Measurements from ENCODE around the gene IAPP. TPM values are rescaled to one million over a fixed set of nuclear protein-coding genes. Genes with fewer than 3 reads are reported as not detected.

IAPP gene
- not detected for total RNA-seq

DNA sequence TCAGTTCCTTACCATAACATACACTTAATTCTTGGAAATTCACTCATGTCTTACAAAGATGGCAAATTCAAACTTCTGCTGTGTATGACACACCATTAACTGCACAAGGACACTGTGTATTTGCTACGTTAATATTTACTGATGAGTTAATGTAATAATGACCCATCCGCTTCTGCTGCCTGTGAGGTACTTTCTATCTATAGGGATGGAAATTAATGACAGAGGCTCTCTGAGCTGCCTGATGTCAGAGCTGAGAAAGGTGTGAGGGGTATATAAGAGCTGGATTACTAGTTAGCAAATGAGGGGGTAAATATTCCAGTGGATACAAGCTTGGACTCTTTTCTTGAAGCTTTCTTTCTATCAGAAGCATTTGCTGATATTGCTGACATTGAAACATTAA is at the start of gene IAPP:
IAPP (plus strand) TSS at position 301 of the 400 bp plus-strand sequence. CDS start 450 bp downstream, outside the sequence.
- Histone ChIP-seq H3K27ac (no peak within 1 kb of the TSS), H3K36me3 (no peaks in the 10 kb centered on the region), H3K9me3 (no peaks in the 10 kb centered on the region), H3K27me3 (no peaks in the 10 kb centered on the region), H3K4me1 (no peaks in the 10 kb centered on the region), H3K4me3 (no peak within 1 kb of the TSS)
- no peak for ATAC-seq
- TF ChIP-seq POLR2AphosphoS5 (IDR thresholded peaks at IDR 0.05) = no peak
- TF ChIP-seq, protein P1, sequence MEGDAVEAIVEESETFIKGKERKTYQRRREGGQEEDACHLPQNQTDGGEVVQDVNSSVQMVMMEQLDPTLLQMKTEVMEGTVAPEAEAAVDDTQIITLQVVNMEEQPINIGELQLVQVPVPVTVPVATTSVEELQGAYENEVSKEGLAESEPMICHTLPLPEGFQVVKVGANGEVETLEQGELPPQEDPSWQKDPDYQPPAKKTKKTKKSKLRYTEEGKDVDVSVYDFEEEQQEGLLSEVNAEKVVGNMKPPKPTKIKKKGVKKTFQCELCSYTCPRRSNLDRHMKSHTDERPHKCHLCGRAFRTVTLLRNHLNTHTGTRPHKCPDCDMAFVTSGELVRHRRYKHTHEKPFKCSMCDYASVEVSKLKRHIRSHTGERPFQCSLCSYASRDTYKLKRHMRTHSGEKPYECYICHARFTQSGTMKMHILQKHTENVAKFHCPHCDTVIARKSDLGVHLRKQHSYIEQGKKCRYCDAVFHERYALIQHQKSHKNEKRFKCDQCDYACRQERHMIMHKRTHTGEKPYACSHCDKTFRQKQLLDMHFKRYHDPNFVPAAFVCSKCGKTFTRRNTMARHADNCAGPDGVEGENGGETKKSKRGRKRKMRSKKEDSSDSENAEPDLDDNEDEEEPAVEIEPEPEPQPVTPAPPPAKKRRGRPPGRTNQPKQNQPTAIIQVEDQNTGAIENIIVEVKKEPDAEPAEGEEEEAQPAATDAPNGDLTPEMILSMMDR (IDR thresholded peaks at IDR 0.05) = no peak
- TF ChIP-seq POLR2A (IDR thresholded peaks at IDR 0.05) = no peak
- TF ChIP-seq EP300 (IDR thresholded peaks at IDR 0.05) = no peak
- 50 to 53% methylated on average over 2 of the region's 2 CpGs for WGBS, 2 donors (ENCODE audit: low coverage in 1 of 2)

DNA sequence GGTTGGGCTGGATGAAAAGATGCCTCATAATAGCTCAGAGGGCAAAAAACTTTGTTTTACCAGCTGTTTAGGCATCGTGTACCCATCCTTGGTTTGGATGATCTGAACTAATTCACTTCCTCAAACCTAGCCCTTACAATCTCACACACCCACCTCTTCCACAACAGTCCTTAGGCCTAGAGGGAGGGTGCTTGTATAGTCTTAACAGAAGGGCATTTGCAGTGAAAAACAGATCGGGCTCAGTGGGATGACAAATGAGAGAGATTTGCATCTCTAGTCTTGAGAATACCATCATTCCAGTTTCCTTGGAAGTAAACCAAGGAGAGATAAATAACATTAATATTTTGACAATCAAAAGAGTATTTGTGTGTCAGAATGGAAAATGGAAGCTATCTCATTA is 49.0 kb upstream of the IAPP start:
- Histone ChIP-seq H3K36me3 (no peaks in the 10 kb centered on the region), H3K27ac (no peak overlapping the region), H3K27me3 (no peaks in the 10 kb centered on the region), H3K4me1 (no peaks in the 10 kb centered on the region), H3K9me3 (peaks cover 0 to 26% (median 0%) of the 10 kb centered on the region in 3 donors), H3K4me3 (no peak overlapping the region)
- 29 to 38% methylated on average over 2 of the region's 2 CpGs for WGBS, 2 donors (ENCODE audit: low coverage in 1 of 2)
- no peak for TF ChIP-seq EP300 (IDR thresholded peaks at IDR 0.05)
- no peak for TF ChIP-seq POLR2A (IDR thresholded peaks at IDR 0.05)
- TF ChIP-seq POLR2AphosphoS5 (IDR thresholded peaks at IDR 0.05) = no peak
- TF ChIP-seq, protein P1 (IDR thresholded peaks at IDR 0.05) = no peak
- ATAC-seq = no peak

DNA sequence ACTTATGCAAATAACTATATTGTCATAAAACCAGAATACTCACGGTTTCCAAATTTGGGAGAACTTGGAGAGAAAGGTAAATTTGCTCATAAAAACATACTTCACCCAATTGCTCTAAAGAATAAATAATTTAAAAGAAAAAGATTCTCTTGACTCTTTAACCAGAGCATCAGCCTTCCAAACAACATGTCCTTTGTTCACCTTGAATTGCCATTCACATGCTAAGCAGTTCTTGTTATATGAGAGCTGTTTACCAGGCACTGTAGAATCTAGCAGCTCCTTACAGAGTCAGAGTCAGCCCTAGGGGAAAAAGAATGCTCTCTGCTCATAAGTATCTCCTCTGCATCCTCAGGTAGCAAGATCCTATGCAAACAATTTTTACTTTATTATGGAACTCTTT is 48.2 kb upstream of the IAPP start:
- WGBS, 2 donors (ENCODE audit: low coverage in 1 of 2) = 25 to 27% methylated on average over 1 of the region's 1 CpG

DNA sequence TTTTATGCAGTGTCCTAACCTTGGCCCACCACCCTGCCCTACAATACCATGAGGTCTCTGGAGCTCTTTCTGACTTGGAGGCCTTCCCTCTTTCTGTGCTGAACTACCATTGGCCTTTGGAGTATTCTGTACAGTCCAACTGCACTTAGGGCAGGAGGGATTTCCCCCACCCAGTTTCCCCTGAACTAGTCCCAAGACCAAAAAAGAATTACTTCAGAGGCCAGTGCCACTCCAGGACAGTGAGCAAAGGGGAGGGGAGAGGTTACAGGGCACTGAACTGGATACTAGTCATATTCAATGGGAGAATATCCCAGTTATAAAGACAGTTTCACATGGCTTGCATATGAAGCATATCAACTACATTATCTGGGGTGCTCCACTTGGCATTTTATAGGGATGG is 44.1 kb upstream of the IAPP start:
- H3K9me3 ChIP-seq = peaks cover 0 to 31% (median 0%) of the 10 kb centered on the region in 3 donors
- no peaks in the 10 kb centered on the region for H3K4me1 ChIP-seq
- H3K36me3 ChIP-seq = no peaks in the 10 kb centered on the region
- H3K27me3 ChIP-seq = no peaks in the 10 kb centered on the region
- no peak for TF ChIP-seq EP300 (IDR thresholded peaks at IDR 0.05)
- TF ChIP-seq POLR2AphosphoS5 (IDR thresholded peaks at IDR 0.05) = no peak
- H3K27ac ChIP-seq = no peak overlapping the region
- no peak overlapping the region for H3K4me3 ChIP-seq
- no peak for ATAC-seq

More for the DNA sequence above, 48.2 kb upstream of the IAPP start:
- H3K4me1 ChIP-seq = no peaks in the 10 kb centered on the region
- no peaks in the 10 kb centered on the region for H3K36me3 ChIP-seq
- ATAC-seq = no peak
- TF ChIP-seq POLR2AphosphoS5 (IDR thresholded peaks at IDR 0.05) = no peak
- no peak for TF ChIP-seq POLR2A (IDR thresholded peaks at IDR 0.05)
- no peak overlapping the region for H3K27ac ChIP-seq
- peaks cover 0 to 26% (median 0%) of the 10 kb centered on the region in 3 donors for H3K9me3 ChIP-seq
- no peak overlapping the region for H3K4me3 ChIP-seq
- no peaks in the 10 kb centered on the region for H3K27me3 ChIP-seq

DNA sequence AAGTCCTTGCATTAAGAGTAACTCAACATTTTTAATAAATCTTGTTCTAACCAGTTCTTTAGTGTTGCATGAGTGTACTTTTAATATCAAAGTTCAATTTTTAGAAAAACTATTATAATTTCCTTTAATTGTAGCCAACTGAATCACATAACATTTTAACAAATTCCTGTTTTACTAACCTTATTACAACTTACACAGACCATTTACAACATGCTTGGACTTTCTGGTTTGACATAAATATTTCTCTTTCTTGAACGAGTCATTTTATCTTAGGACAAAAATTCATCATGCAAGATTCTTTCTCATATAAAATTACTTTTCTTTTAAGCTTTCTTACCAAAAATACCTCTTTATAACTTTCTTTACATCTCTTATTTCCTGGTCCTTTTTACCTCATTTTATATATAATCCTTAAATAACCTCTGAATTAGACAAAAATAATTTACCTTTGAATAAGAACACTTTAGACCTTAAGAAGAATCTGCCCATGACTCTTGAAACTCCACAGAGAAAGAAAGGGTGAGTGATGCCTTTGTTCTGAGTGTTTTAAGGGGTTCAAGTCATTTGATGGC is 41.9 kb upstream of the IAPP start:
- no peak for ATAC-seq
- no peaks in the 10 kb centered on the region for H3K27me3 ChIP-seq
- no peak overlapping the region for H3K4me3 ChIP-seq
- H3K36me3 ChIP-seq = no peaks in the 10 kb centered on the region
- TF ChIP-seq, protein P1 (IDR thresholded peaks at IDR 0.05) = no peak
- TF ChIP-seq EP300 (IDR thresholded peaks at IDR 0.05) = no peak
- TF ChIP-seq POLR2AphosphoS5 (IDR thresholded peaks at IDR 0.05) = no peak
- TF ChIP-seq POLR2A (IDR thresholded peaks at IDR 0.05) = no peak
- peaks cover 0 to 25% (median 0%) of the 10 kb centered on the region in 3 donors for H3K9me3 ChIP-seq
- H3K27ac ChIP-seq = no peak overlapping the region
- WGBS, 2 donors (ENCODE audit: low coverage in 1 of 2) = 43 to 50% methylated on average over 1 of the region's 1 CpG
- H3K4me1 ChIP-seq = no peaks in the 10 kb centered on the region

DNA sequence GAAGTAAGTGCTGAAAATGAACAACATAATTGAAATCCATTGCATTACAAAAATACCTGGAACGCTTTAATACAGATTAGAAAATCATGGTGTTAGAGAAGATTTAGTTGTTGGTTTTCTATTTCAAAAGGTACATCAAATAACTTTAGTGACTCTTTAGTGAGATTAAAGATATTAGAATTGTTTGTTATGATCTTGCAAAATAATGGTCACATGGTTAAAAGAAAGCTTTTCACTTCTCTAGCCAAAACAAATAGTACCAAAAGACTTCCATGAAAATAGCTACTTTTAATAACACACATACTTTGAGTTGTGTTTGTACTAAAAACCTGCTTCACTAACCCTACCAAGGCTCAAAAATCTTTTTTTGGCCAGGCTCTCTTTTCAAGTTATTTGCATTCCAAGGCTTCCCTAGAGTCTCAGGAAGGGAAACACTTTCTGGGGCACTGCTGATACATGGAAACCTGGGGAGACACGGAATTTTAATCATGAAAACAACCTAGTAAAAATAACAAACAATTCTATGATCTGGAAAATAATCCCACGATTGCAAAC is 37.9 kb upstream of the IAPP start, which contains the start of gene SLCO1A2:
SLCO1A2 (minus strand) TSS at position 147 of the 555 bp plus-strand sequence. CDS start 270 bp downstream, outside the sequence.
- H3K27ac ChIP-seq = no peak within 1 kb of the TSS
- ATAC-seq = no peak

More for the DNA sequence above, 37.9 kb upstream of the IAPP start, which contains the start of gene SLCO1A2:
- Histone ChIP-seq H3K27me3 (no peaks in the 10 kb centered on the region), H3K4me1 (no peaks in the 10 kb centered on the region), H3K9me3 (peaks cover 0 to 4% (median 0%) of the 10 kb centered on the region in 3 donors), H3K4me3 (no peak within 1 kb of the TSS), H3K36me3 (no peaks in the 10 kb centered on the region)
- TF ChIP-seq EP300 (IDR thresholded peaks at IDR 0.05) (no peak), POLR2A (IDR thresholded peaks at IDR 0.05) (no peak), POLR2AphosphoS5 (IDR thresholded peaks at IDR 0.05) (no peak)
- TF ChIP-seq, protein P1 (IDR thresholded peaks at IDR 0.05) = no peak
- 35 to 63% methylated on average over 2 to 3 of the region's 3 CpGs for WGBS, 2 donors (ENCODE audit: low coverage in 1 of 2)
